ENCODE results near the gene LTBP3.

LTBP3 gene

DNA sequence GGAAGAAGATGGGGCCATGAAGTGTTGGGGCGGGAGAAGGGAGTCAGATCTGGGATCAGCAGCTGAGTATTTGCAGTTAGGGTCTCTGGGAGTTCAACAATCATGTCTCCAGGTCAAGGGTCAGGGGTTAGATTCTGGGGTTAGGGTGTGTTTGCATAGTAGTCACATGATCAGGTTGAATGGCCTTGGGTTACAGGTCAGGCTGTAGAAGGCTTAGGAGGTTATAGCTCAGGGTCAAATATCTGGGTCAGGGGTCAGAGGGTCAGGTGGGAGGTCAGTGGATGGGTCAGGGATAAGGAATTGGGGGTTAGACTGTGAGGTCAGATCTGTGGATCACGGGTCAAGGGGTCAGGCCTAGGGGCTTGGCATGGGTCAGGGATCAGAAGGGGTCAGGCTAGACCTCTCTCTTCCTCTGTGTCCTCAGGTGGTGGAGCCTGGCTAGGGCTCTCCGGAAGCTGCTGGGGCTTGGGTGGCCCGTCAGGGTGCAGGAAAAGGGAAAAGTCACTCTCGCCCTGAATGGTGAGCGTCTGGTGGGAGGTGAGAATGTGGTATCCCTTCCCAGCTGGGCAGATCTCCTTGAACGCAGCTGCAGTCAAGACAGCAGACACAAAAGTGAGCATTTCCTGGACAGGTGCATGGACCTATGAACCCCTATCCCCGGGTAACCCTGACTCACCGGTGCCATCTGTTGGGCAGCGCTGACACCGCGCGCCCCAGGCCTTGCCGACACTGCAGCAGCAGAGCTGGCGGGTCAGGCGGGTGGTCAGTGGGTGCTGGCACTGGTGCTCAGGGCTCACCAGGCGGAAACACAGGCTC, 6.4 kb downstream of the LTBP3 start (continued):
- TF ChIP-seq ZNF596 (tag by site-specific recombination; IDR thresholded peaks at IDR 0.05) (peak; percentile 73), ZNF223 (tag by site-specific recombination; IDR thresholded peaks at IDR 0.05) (no peak), YY2 (tag by site-specific recombination; IDR thresholded peaks at IDR 0.05) (no peak), ZFHX2 (tag by site-specific recombination; conservative IDR thresholded peaks at IDR 0.05) (no peak), HOXC10 (CRISPR knock-in tag; IDR thresholded peaks at IDR 0.05) (no peak), ZNF670 (tag by site-specific recombination; IDR thresholded peaks at IDR 0.05; ENCODE audit: low read depth) (no peak), ZNF701 (tag by site-specific recombination; IDR thresholded peaks at IDR 0.05) (no peak), ZNF521 (tag by site-specific recombination; IDR thresholded peaks at IDR 0.05) (no peak), ZNF791 (tag by site-specific recombination; IDR thresholded peaks at IDR 0.05) (no peak), FEZF1 (tag by site-specific recombination; IDR thresholded peaks at IDR 0.05) (peak; percentile 12; the same call in 1 of the 2 replicates), ZFP69B (tag by site-specific recombination; IDR thresholded peaks at IDR 0.05) (no peak), ZSCAN30 (tag by site-specific recombination; IDR thresholded peaks at IDR 0.05) (no peak), PRDM1 (tag by site-specific recombination; IDR thresholded peaks at IDR 0.05) (peak; percentile 80), ZNF600 (tag by site-specific recombination; IDR thresholded peaks at IDR 0.05) (no peak), ZNF560 (tag by site-specific recombination; IDR thresholded peaks at IDR 0.05; ENCODE audit: borderline replicate concordance) (no peak), ZNF311 (tag by site-specific recombination; IDR thresholded peaks at IDR 0.05; ENCODE audit: borderline replicate concordance) (no peak)
- TF ChIP-seq, protein P1, sequence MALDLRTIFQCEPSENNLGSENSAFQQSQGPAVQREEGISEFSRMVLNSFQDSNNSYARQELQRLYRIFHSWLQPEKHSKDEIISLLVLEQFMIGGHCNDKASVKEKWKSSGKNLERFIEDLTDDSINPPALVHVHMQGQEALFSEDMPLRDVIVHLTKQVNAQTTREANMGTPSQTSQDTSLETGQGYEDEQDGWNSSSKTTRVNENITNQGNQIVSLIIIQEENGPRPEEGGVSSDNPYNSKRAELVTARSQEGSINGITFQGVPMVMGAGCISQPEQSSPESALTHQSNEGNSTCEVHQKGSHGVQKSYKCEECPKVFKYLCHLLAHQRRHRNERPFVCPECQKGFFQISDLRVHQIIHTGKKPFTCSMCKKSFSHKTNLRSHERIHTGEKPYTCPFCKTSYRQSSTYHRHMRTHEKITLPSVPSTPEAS (tag by site-specific recombination; IDR thresholded peaks at IDR 0.05), result no peak

DNA sequence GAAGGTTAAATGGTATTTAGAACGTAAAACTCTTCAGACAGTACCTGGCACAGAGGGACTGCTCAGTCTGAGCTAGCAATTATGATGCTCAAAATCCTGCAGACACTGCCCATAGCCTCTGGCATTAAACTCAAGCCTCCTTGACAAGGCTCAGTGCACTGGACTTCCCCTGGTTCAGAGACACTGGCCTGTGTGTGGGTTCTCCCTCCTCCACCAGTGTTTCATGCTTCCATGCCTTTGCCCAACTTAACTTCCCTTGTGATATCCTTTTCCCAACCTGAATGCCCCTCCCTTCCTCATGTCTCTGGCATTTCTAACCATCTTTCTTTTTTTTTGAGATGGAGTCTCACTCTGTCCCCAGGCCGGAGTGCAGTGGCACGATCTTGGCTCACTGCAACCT, 9.1 kb downstream of the LTBP3 start:
- Histone ChIP-seq H3K9me3 (ENCODE audit: control insufficient read depth, insufficient read depth, low read depth, low read length) (no peaks in the 10 kb centered on the region), H3K4me1 (ENCODE audit: control insufficient read depth, insufficient read depth, low read length) (no peaks in the 10 kb centered on the region; the same call in 1 of the 2 replicates), H3K36me3 (ENCODE audit: control insufficient read depth in 2 of 2, insufficient read depth in 1 of 2, low read length in 2 of 2) (peaks cover 5 to 74% of the 10 kb centered on the region in 2 experiments; a peak in 2 of 3 replicates), H3K4me3 (ENCODE audit: low read depth, low read length) (no peak overlapping the region), H3K27ac (ENCODE audit: extremely low read depth, low read depth, low read length) (no peak overlapping the region)
- TF ChIP-seq ZNF549 (tag by site-specific recombination; IDR thresholded peaks at IDR 0.05), result no peak
- no peak for TF ChIP-seq ZNF664 (tag by site-specific recombination; IDR thresholded peaks at IDR 0.05)
- TF ChIP-seq, protein P2, sequence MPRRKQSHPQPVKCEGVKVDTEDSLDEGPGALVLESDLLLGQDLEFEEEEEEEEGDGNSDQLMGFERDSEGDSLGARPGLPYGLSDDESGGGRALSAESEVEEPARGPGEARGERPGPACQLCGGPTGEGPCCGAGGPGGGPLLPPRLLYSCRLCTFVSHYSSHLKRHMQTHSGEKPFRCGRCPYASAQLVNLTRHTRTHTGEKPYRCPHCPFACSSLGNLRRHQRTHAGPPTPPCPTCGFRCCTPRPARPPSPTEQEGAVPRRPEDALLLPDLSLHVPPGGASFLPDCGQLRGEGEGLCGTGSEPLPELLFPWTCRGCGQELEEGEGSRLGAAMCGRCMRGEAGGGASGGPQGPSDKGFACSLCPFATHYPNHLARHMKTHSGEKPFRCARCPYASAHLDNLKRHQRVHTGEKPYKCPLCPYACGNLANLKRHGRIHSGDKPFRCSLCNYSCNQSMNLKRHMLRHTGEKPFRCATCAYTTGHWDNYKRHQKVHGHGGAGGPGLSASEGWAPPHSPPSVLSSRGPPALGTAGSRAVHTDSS (tag by site-specific recombination; IDR thresholded peaks at IDR 0.05), result no peak
- TF ChIP-seq ZNF155 (tag by site-specific recombination; IDR thresholded peaks at IDR 0.05), result no peak
- TF ChIP-seq ZNF677 (tag by site-specific recombination; IDR thresholded peaks at IDR 0.05), result no peak
- no peak for TF ChIP-seq ZNF202 (tag by site-specific recombination; IDR thresholded peaks at IDR 0.05; ENCODE audit: borderline replicate concordance)
- TF ChIP-seq ZNF768 (tag by site-specific recombination; IDR thresholded peaks at IDR 0.05), result no peak
- no peak for TF ChIP-seq HOXC10 (CRISPR knock-in tag; IDR thresholded peaks at IDR 0.05)
- TF ChIP-seq ZNF544 (tag by site-specific recombination; IDR thresholded peaks at IDR 0.05), result no peak
- ChIA-PET POLR2A (interaction anchor here (0.7 to 3.0 kb wide), 5 partner anchors 9 to 76 kb away, joined by 3 to 9 read pairs (median 5); partner anchors contain the start of gene ZNRD2), CTCF (interaction anchor here (0.7 to 1.9 kb wide), 3 partner anchors 24 to 219 kb away, joined by 3 to 7 read pairs (median 4); no protein-coding TSS in a partner anchor)

All from HEK293 (cell line).